HG03432 (cell line): Measurements from ENCODE around the gene THYN1.

Experiments used
- ATAC-seq: cut with Tn5 transposase; IDR thresholded peaks from one replicate; pipeline ENCODE4 v1.9.1; 2021; ENCODE audit warnings: mild to moderate bottlenecking, moderate library complexity; ENCODE audit not compliant: unreplicated experiment

Gene THYN1

GRCh38 chr11:134252346-134253187 lies 585 bp downstream of the THYN1 start:
- ATAC-seq: peak; percentile 26

DNA sequence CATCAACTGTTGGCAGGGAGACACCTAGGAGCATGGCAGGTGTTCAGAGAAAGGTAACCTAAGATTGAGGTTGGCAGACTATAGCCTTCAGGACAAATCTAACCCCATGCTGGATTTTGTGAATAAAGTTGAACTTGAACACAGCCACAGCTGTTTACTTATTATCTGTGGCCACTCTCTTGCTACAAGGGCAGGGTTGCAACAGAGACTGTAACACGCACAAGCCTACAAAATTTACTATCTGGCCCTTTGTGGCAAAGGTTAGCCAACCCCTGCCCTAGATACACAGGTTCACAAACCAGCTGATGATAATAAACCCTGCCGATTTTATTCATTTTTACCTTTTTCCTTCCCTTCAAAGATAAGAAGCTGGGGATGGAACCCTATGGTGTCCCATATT lies 2.5 kb downstream of the THYN1 start:
- no peak for ATAC-seq

DNA sequence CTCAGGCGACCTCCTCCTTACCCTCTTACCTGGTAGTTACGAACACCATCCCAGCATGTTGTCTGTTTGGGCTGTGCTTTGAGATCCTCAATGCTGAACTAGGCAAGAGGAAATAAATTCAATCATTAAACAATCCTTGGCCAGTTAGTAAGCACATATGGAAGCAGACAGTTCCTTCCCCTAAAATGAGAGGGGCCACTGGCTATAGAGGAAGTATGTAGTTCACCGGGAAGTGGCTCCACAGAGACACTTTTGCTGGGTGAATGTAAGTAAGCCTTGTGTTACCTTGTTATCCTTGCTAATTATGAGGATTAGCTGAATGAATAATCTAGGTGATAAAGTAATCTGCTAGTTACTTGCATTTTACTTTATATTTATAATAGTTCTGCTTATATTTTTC lies 2.9 kb downstream of the THYN1 start:
- no peak for ATAC-seq

GRCh38 chr11:134248910-134249480 lies 4.2 kb downstream of the THYN1 start:
- ATAC-seq: no peak

DNA sequence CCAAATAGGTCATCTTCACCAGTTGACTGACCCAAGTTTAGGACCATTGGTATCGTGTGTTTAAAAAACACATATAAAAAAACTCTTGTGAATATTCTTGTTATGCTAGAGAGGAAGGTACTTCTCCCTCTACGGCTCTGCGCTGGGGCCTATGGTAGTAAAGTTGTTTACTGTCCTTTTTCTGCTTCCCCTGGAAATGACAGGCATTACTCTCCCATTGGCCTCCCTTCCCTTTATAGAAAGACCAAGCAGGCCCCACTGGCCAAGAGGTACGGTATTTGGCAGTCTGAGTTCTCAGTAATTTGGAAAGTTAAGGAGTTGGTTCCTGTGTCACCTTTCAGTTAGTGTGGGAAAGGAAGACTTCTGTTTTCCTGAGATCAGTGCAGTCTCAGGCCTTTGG lies 6.5 kb downstream of the THYN1 start:
- ATAC-seq: no peak

DNA sequence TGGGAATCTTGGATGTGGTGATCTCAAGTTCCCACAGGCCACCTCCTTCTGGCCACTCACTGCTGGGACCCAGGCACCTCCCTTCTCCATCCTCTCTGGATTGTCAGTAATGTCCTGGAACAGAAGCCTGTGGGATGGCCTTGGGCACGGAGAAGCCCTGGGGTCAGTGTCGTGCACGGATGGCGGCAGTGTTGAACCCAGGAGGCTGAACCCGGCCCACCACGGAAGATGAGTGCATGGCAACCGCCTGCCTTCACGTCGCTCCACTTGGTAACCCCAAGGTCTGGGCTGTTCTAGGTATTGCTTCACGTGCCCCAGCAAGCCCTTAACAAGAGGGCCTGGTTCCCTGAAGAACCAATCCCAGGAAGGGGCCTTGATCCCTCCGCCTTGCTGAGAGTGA lies 7.1 kb downstream of the THYN1 start:
- no peak for ATAC-seq

DNA sequence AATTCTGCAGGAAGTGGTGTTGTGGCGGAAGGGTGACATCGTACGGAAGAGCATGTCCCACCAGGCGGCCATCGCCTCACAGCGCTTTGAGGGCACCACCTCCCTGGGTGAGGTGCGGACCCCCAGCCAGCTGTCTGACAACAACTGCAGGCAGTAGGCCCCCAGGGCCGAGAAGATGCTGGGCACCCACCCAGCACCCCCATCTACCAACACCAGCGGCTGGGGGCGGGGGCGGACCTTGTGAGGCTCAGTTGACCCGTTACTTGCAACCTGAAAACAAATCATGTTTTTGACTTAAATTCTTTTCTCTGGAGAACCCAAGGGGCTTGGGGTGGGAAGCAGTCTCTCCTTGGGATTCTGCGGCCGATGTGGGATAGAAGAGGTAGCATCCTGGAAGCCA lies 7.7 kb downstream of the THYN1 start:
- no peak for ATAC-seq

DNA sequence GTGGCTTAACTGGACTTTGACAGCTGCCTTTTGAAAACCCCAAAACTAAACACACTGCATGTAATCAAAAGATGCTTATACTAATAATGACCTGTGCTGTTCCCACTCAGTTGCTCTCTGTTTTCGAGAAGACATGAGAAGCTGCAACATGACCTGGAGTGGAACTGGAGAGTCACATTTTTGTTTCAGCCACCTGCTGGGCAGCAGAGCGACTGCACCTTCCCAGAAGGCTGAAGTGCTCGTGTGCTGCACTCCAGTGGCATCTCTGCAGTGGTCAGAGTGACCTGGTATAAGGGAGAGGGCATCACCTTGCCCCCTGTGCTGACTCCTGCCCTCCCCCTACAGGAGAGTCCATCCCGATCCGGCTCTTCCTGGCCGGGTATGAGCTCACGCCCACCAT lies 8.6 kb downstream of the THYN1 start:
- peak; percentile 89 for ATAC-seq

- ATAC-seq: no peak
Observed at GRCh38 chr11:134243913-134244312, 9.2 kb downstream of the THYN1 start.

GRCh38 chr11:134242376-134242775 lies 10.8 kb downstream of the THYN1 start:
- no peak for ATAC-seq

GRCh38 chr11:134240592-134240991 lies 12.6 kb downstream of the THYN1 start:
- ATAC-seq: no peak

- no peak for ATAC-seq
Observed at GRCh38 chr11:134238956-134239355, 14.2 kb downstream of the THYN1 start.

- no peak for ATAC-seq
Observed at GRCh38 chr11:134237557-134237922, 15.6 kb downstream of the THYN1 start.

DNA sequence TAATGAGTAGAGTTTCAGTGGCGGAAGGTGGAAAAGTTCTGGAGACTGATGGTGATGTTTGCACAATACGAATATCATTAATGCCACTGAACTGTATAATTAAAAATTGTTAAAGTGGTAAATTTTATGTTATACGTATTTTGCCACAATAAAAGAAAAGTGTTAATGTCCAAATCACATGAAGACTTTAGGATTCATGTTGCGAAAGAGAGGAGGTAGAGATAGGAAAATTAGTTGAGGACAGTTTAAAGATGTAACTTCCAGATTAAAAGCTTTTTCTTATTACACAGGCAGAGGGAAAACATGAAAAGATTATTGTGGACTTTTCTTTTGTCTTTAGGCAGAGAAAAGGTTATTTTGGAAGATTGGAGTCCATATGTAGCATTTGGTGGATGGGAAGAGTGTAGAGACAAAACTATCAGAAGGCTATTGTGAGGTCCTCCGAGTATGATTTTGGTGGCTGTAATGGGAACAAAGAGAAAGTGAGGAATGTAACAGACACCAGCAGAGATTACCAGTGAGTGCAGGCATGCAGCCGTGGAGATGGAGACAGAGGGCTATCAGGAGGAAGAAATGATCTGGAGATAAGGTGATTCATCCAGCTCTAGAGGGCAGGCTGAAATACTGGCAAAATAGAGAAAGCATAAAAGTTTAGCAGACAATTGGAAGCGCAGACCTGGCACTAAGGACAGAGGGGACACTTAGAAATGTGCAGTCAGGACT lies 16.2 kb downstream of the THYN1 start:
- ATAC-seq: no peak

DNA sequence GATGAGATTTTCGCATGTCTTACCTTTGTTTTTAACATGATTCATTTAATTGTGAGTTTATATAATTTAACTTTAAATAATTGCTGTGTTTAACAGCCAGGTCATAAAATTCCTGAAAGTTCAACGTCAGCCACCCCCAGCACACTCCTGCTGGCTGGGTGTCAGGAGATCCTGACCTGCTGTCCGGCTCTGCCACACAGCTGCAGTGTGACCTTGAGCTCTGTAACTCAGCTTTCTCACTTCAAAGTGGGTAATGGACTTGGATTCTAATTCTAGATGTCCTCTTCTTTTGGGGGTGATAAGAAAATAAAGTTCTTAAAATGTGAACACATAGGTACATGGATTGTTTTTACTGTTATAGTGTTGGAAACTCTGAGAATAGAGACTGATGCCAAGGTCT lies 17.8 kb downstream of the THYN1 start:
- ATAC-seq: no peak

DNA sequence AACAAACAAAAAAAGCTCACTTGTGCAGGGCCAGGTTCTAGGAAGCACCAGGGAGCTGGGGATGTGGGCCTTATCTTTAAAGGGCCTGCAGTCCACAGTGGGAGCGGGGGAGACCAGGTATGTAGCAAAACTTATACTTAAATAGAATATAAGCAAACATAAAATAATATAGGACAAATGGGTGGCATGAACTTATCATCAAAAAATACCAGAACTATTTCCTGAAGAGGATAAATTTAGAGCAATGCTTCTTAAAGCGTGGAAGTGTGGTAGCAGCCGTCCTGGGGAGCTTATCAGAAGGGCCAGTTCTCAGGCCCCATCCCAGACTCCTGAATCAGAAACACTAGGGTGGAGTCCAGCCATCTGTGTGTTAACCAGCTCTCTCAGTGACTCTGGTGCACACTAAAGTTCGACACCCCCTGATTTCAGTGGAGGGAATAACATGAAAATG lies 19.4 kb downstream of the THYN1 start:
- no peak for ATAC-seq

GRCh38 chr11:134231958-134232659 lies 21.0 kb downstream of the THYN1 start:
- no peak for ATAC-seq

DNA sequence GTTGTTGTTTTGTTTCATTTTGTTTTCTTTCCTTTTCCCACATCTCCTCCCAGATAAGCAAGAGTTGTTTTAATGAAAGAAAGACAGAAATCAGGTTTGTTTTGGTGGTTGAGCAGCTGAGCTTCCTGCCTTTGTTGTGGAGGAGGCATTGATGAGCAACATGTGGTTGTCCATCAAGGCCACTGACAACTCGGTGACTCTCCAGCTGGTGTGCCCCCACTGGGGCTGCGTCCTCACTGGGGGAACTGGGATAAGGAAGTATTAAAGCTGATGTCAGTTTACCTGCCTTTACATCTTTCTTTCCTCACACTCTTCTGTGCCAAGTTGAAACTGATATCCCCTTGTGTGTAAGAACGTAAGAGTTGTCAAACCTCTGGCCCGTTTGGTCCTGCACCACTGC lies 22.8 kb downstream of the THYN1 start:
- no peak for ATAC-seq

- no peak for ATAC-seq
Observed at GRCh38 chr11:134229126-134229790, 23.9 kb downstream of the THYN1 start.

GRCh38 chr11:134228625-134229024 lies 24.5 kb downstream of the THYN1 start:
- ATAC-seq: peak; percentile 57

DNA sequence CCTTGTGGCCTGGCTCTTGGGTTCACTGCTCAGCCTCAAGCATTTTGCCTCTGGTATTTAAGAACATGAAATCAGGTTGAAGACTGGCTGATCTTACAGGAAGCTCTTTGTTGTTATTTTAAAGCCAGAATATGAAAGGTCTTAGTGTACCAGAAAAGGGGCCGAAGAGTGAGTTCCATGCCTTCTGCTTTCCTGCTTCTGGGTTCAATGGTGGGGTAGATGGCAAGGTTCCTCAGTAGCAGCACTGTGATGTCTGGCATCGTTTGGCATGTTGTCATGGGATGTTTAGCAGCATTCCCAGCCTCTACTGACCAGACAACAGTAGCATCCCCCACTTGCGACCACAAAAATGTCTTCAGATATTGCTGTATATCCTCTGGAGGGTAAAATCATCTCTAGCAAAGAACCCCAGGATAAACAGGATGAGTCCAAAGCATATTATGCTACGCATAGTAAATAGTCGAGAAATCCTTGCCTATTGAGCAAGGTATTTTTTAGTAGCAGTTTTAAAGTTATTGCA lies 26.3 kb downstream of the THYN1 start:
- ATAC-seq: no peak
